ENCODE results near the gene CORO1C. TPM values are rescaled to one million over a fixed set of nuclear protein-coding genes. Genes with fewer than 3 reads are reported as not detected.
A peak's percentile ranks its signal among the peaks of the same experiment; 100 is the strongest.
"Not testable (repeated sequence)": the region's sequence is repeated elsewhere in the genome, so short reads cannot be mapped to it uniquely, and the experiment has no call there.

CORO1C gene
- 10 to 100 TPM; 30.9 to 35.7 TPM for total RNA-seq

DNA sequence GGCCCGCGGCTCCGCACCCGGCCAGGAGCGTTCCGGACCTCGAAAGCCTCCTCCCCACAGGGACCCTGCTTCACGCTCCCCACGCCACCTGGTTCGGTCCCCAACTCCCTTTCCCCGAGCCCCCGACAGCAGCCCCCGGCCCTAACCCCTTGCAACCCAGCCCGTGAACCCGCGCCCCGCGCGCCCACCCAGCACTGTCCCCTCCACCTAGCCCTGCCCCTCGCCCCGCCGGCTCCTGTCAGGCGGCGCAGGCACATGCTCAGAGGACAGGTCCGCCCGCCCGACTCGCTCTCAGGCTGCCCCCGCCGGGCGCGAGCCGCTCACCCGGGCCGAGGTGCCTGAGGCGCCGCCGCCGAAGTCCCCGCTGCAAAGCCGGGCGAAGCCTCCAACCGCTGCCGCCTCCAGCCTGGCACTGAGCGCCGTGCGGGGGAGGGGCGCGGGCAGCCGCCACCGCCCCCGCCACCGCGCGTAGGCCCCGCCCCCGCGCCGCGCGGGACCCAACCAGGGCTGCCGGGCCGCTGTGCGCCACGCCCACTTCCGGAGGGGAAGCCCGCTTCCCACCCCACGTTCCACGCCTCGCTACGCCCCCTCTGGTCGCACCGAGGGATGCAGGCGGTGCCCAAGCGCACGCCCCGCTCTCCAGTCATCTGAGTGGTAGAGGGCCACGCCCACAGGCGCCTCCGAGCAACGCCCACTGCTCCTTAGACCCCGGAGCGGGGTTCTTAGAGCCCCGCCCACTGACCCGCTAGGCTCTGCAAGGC, at the start of gene CORO1C:
Gene CORO1C (minus strand): TSS at position 414 of the 761 bp plus-strand sequence. CDS start 30,200 bp downstream, outside the sequence.
- CTCF ChIA-PET: interaction anchor here (1.0 to 1.2 kb wide), 4 partner anchors 40 to 96 kb away, joined by 3 to 4 read pairs (median 3); no protein-coding TSS in a partner anchor
- peaks cover 8% of the 10 kb centered on the region for H3K36me3 Mint-ChIP-seq (ENCODE audit: low read depth)
- peaks cover 35% of the 10 kb centered on the region for H3K4me1 Mint-ChIP-seq

DNA sequence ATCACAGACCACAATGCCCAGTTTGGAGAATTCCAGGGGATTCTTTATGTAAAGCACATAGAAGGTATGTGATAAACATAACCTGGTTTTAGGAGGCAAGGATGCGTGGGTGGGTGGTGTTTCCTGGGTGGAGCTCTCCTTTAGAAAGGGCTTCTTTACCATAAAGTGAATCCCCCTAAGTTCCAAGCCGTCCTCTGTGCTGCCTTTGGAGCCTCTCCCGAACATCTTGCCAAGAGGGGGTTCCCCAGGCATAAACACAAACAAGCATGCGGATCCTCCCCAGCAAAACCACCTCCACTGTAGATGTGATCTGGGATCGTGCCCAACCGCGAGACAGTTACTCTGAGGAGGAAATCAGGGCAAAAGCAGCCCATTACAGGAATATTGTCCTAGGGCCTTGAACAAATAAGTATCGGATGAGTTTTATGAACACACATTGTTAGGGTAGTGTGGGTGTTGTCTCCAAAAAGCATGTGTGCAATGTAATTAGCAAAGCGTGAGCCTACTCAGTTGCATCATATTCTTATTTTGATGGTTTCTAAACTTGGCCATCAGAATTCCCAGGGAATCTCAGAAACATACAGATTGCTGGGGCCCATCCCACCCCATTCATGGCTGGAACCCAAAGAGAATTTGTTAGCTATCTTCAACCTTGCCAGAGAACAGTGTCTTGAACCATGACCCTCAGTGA, 48.8 kb upstream of the CORO1C start:
- no peak for DNase-seq
- H3K36me3 Mint-ChIP-seq (ENCODE audit: low read depth): no peaks in the 10 kb centered on the region
- no peaks in the 10 kb centered on the region for H3K27me3 Mint-ChIP-seq
- H3K27ac Mint-ChIP-seq: no peak overlapping the region
- ChIA-PET POLR2A (no interaction called here), CTCF (interaction anchor here (1.0 to 1.4 kb wide), 2 partner anchors 115 to 116 kb away, joined by 3 read pairs; no protein-coding TSS in a partner anchor)
- no peaks in the 10 kb centered on the region for H3K9me3 Mint-ChIP-seq
- no peak overlapping the region for H3K4me3 Mint-ChIP-seq
- H3K4me1 Mint-ChIP-seq: no peaks in the 10 kb centered on the region

More for the DNA sequence above, at the start of gene CORO1C:
- Mint-ChIP-seq H3K9me3 (no peaks in the 10 kb centered on the region), H3K27me3 (peaks cover 16% of the 10 kb centered on the region), H3K4me3 (peak within 1 kb of the TSS; percentile 93), H3K27ac (peak within 1 kb of the TSS; percentile 89)
- POLR2A ChIA-PET: interaction anchor here (1.1 to 2.4 kb wide), 7 partner anchors 40 to 98 kb away, joined by 3 to 13 read pairs (median 6); partner anchors contain the start of gene SELPLG
- DNase-seq: peak; percentile 98

DNA sequence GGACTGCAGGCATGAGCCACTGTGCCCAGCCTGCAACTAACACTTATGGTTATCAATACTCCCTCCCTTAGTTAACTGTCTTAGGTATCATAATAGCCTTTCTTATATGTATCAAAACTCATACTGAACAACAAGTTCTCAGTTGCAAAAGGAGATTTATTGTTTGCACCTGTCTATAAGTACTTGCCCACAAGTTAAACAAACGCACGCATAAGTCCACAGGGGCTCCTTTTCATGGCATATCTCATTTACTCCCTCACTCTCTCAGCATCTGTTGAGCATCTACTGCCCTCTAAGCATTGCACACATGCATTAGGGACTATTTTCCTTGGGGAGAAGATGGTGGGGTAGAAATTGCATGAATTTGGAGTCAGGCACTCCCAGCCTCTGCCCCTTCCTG, 46.7 kb upstream of the CORO1C start:
- H3K27ac Mint-ChIP-seq: no peak overlapping the region
- no peak overlapping the region for H3K4me3 Mint-ChIP-seq
- no peaks in the 10 kb centered on the region for H3K27me3 Mint-ChIP-seq
- CTCF ChIA-PET: no interaction called here
- DNase-seq: no peak
- H3K36me3 Mint-ChIP-seq (ENCODE audit: low read depth): no peaks in the 10 kb centered on the region
- no peaks in the 10 kb centered on the region for H3K9me3 Mint-ChIP-seq
- H3K4me1 Mint-ChIP-seq: no peaks in the 10 kb centered on the region
- POLR2A ChIA-PET: no interaction called here

DNA sequence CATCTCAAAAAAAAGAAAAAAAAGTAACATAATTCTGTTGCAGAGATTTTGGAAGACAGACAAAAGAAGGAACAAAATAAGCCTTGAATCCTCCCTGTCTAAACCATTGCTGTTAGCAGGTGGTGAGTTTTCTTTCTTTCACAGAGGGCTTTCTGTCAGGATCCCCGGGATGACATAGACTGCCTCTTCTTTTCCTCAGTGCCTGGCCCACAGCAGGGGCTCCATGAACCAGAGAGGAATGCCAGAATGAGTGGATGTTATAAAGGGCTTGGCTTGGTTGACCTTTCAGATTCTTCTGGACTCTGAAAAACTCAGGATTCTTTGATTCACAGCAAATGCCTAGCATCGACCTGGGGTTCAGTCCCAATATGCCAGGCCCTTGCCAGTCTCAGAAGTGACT, 45.8 kb upstream of the CORO1C start:
- DNase-seq: no peak
- H3K4me1 Mint-ChIP-seq: no peaks in the 10 kb centered on the region
- H3K4me3 Mint-ChIP-seq: no peak overlapping the region
- ChIA-PET CTCF (interaction anchor here (0.6 kb wide), 1 partner anchor 64 kb away, joined by 3 read pairs; no protein-coding TSS in a partner anchor), POLR2A (no interaction called here)
- no peaks in the 10 kb centered on the region for H3K27me3 Mint-ChIP-seq
- H3K9me3 Mint-ChIP-seq: no peaks in the 10 kb centered on the region
- no peaks in the 10 kb centered on the region for H3K36me3 Mint-ChIP-seq (ENCODE audit: low read depth)
- H3K27ac Mint-ChIP-seq: no peak overlapping the region

DNA sequence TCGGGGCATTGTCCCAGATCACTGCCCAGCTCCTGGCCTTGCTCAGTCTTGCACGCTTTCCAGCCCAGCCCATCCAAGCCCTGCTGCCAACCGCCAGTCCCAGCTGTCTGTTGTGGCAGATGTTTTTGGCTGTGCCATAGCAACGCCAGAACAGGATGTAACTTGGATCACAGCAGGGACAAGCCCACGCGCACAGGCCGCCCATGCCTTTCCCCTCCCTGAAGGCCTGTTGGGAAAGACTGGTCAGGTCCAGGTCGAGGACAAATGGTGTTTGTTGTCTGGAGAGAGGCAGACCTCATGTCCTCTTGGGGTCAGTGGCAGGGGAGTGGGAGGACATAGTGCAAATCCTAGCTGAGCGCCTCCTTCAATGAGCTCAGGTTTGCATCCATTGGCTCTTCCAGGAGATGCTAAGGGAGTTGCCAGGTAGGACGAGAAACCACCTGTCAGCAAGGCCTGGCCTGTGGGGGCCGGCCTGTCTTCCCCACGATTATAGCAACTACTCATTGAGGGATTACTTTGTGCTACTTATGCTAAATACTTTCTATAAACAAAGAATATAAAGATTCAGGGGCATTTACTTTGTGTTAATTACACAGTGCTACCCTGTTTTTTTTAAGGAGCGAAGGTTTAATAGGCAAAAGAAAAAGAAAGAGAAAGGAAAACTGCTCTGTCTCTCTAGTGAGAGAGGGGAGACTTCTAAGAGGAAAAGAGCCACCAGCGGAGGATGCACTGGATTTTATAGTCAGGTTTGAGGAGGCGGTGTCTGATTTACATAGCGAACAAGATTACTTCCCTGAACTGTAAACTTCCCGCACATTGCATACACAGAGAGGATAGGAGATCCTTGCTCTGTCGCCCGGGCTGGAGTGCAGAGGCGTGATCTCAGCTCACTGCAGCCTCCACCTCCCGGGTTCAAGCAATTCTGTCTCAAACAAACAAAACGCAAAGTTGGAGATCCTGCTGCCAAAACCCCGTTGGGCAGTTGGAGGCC, 42.8 kb upstream of the CORO1C start:
- no peaks in the 10 kb centered on the region for H3K36me3 Mint-ChIP-seq (ENCODE audit: low read depth)
- DNase-seq: no peak
- peaks cover 3% of the 10 kb centered on the region for H3K27me3 Mint-ChIP-seq
- CTCF ChIA-PET: interaction anchor here (1.3 kb wide), 1 partner anchor 177 kb away, joined by 3 read pairs; no protein-coding TSS in a partner anchor
- H3K4me3 Mint-ChIP-seq: no peak overlapping the region
- H3K9me3 Mint-ChIP-seq: no peaks in the 10 kb centered on the region
- no peak overlapping the region for H3K27ac Mint-ChIP-seq
- peaks cover 1% of the 10 kb centered on the region for H3K4me1 Mint-ChIP-seq
- POLR2A ChIA-PET: no interaction called here

DNA sequence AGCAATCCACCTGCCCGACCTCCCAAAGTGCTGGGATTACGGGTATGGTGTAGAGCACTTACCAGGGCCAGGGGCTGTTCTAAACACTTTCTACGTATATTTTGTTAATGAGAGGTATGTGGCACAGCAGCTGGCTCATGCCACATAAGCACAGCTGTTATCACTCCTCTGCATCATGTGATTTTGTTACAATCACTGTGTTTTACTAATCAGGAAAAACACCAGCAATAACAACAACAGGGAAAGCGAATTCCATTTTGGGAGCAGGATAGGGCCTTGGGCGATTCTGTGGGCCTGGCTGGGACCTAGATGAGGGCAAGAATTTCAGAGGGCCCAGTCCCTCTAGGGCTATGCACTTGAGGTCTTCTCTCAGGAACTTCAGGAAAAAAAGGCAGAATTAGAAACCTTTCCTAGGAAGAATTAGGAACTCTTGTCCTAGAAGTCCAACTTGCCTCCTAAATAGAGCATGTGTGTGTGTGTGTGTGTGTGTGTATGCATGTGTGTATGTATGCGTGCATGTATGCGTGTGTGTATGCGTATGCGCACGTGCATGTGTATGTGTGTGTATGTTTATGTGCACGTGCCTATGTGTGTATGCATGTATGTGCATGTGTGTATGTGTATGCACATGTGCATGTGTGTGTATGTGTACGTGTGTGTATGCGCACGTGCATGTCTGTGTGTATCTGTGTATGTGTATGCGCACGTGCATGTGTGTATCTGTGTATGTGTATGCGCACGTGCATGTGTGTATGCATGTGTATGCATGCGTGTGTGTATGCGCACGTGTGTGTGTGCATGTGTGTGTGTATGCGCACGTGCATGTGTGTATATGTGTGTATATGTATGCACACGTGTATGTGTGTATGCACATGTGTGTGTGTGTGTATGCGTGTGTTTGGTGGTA, 41.8 kb upstream of the CORO1C start:
- no peaks in the 10 kb centered on the region for H3K36me3 Mint-ChIP-seq (ENCODE audit: low read depth)
- POLR2A ChIA-PET: no interaction called here
- CTCF ChIA-PET: no interaction called here
- peaks cover 3% of the 10 kb centered on the region for H3K4me1 Mint-ChIP-seq
- no peaks in the 10 kb centered on the region for H3K9me3 Mint-ChIP-seq
- H3K4me3 Mint-ChIP-seq: no peak overlapping the region
- peaks cover 5% of the 10 kb centered on the region for H3K27me3 Mint-ChIP-seq
- H3K27ac Mint-ChIP-seq: no peak overlapping the region
- DNase-seq: no peak

DNA sequence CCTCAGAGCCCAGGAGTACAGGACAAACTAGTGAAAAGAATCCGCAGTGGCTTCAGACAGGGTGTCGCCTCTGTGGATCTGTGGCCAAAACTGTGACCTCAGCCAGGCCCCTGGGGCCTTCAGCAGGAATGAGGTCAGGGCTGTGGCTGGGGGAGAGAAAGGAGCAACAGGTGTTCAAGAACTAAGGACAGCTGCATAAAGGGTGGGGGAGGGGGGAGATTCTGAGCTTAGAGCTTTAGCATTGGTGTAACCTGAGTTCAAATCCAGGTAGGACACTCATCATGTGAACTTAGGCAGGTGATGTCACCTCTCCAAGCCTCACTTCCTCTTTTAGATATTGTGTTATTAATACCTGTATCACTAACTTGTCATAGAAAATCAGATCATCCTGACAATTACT, 40.9 kb upstream of the CORO1C start:
- Mint-ChIP-seq H3K9me3 (no peaks in the 10 kb centered on the region), H3K4me1 (peaks cover 3% of the 10 kb centered on the region), H3K27ac (no peak overlapping the region), H3K36me3 (ENCODE audit: low read depth) (no peaks in the 10 kb centered on the region), H3K4me3 (no peak overlapping the region), H3K27me3 (peaks cover 8% of the 10 kb centered on the region)
- no peak for DNase-seq
- CTCF ChIA-PET: no interaction called here
- POLR2A ChIA-PET: no interaction called here

DNA sequence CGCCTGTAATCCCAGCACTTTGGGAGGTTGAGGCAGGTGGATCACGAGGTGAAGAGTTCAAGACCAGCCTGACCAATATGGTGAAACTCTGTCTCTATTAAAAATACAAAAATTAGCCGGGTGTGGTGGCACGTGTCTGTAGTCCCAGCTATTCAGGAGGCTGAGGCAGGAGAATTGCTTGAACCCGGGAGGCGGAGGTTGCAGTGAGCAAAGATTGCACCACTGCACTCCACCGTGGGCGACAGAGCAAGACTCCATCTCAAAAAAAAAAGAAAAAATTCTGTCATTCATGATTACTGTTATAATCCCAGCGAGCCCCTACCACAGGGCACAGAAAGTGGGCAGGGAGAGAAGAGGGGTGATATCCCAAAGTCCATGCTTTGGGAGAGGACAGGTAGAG, 40.5 kb upstream of the CORO1C start:
- H3K9me3 Mint-ChIP-seq; DNase-seq; POLR2A ChIA-PET; H3K4me1 Mint-ChIP-seq; H3K27ac Mint-ChIP-seq; H3K36me3 Mint-ChIP-seq (ENCODE audit: low read depth); H3K4me3 Mint-ChIP-seq; H3K27me3 Mint-ChIP-seq; CTCF ChIA-PET: not testable (repeated sequence)

DNA sequence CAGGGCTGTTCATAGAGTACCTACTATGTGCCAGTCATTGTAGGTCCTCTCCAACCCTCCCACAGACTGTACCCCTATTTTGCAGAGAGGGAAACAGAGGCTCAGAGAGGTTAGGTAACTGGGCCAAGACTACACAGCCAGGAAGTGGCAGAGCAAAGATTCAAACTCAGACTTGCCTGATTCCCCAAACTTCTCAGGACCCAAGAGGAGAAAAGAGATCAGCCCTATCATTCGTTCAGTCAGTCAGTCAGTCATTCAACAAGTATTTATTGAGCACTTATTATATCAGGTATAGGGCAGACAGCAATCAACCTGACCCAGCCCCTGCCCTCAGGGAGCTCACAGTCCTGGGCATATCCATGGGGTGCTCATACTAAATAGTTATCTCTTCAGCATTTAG, 39.6 kb upstream of the CORO1C start:
- ChIA-PET CTCF (no interaction called here), POLR2A (interaction anchor here (1.0 kb wide), 1 partner anchor 137 kb away, joined by 3 read pairs; the partner anchor contains the start of gene SELPLG)
- no peak for DNase-seq
- H3K27ac Mint-ChIP-seq: no peak overlapping the region
- H3K9me3 Mint-ChIP-seq: no peaks in the 10 kb centered on the region
- H3K4me1 Mint-ChIP-seq: peaks cover 3% of the 10 kb centered on the region
- peaks cover 8% of the 10 kb centered on the region for H3K27me3 Mint-ChIP-seq
- no peak overlapping the region for H3K4me3 Mint-ChIP-seq
- no peaks in the 10 kb centered on the region for H3K36me3 Mint-ChIP-seq (ENCODE audit: low read depth)

DNA sequence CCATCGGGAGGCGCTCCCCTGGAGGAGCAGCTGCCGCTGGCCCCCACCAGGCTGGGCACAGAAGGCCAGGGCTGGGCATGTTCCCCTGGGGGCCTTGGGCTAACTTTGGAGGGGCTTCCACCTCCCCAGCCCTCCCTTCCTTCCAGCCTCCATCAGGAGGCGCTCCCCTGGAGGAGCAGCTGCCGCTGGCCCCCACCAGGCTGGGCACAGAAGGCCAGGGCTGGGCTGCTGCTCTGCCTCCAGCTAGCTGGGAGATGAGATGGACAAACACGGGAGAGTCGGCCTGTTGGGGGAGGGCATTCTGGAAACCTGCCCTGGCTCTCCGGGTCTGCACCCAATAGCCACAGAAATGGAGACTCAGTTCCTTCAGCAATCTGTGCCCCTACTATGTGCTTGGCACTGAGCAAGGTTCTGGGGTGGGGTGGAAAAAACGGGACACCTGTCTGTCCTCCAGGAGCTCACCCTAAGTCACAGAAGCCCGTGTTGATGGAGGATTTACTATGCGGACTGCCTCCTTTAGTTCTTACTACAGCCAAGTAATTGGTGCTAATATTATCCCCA, 39.0 kb upstream of the CORO1C start:
- Mint-ChIP-seq H3K4me1 (peaks cover 3% of the 10 kb centered on the region), H3K9me3 (no peaks in the 10 kb centered on the region), H3K4me3 (no peak overlapping the region), H3K36me3 (ENCODE audit: low read depth) (no peaks in the 10 kb centered on the region), H3K27ac (no peak overlapping the region), H3K27me3 (peaks cover 8% of the 10 kb centered on the region)
- POLR2A ChIA-PET: interaction anchor here (1.0 kb wide), 1 partner anchor 136 kb away, joined by 3 read pairs; the partner anchor contains the start of gene SELPLG
- DNase-seq: no peak
- CTCF ChIA-PET: no interaction called here

DNA sequence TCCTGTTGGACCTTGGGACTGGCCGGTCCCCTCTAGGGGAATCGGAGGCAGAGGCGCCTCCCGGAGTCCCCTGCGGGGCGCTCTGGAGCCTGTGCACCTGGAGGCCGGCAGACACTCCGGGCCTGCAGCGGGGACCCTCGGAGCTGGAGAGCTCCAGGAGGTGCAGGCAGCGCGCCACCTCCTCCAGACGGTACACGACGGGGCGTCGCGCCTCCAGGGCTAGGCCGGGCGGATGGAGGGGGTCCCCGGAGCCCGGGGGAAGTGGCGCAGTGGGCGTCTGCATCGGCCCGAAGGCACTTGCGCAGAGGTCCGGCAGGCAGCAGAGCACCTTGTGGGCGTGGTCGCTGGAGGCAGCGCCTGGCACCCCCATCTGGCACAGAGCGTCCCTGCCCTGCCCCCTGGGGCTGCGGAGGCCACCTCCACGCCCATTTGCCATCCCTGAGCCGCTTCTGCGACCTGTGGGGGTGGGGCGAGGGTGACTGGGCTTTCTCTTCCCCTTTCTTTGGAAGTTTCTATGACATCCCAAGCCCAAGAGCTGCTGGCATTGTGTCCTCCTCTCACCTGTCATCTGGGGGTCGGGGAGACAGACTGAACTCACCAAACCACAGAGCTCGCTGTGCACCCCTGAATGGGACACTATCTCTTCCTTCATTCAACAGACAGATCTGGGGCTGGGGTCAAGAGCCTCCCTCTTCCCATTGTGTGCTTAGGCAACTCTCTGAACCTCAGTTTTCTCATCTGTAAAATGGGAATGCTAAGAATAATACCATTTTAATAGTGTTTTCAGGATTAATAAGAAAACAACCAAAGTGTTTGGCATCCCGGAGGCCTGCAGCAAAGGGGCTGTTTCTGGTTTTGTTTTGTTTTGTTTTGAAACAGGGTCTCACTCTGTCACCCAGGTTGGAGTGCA, 37.5 kb upstream of the CORO1C start:
- no peaks in the 10 kb centered on the region for H3K9me3 Mint-ChIP-seq
- no peak overlapping the region for H3K27ac Mint-ChIP-seq
- CTCF ChIA-PET: interaction anchor here (1.2 kb wide), 1 partner anchor 105 kb away, joined by 3 read pairs; no protein-coding TSS in a partner anchor
- H3K4me1 Mint-ChIP-seq: peaks cover 3% of the 10 kb centered on the region
- H3K27me3 Mint-ChIP-seq: peaks cover 8% of the 10 kb centered on the region
- no peak overlapping the region for H3K4me3 Mint-ChIP-seq
- no peaks in the 10 kb centered on the region for H3K36me3 Mint-ChIP-seq (ENCODE audit: low read depth)
- DNase-seq: no peak
- POLR2A ChIA-PET: no interaction called here

Data from activated CD4-positive, alpha-beta memory T cell treated with anti-CD3 and anti-CD28 coated beads, Interleukin-2, amount 10 ng/mL, durations not matched to agents 7 days and 5 days (primary cell).